ENCODE data around the gene PIK3CD. TPM values are rescaled to one million over a fixed set of nuclear protein-coding genes. Genes with fewer than 3 reads are reported as not detected.

The PIK3CD gene
- total and polyA plus RNA-seq, 10 of the 15 experiments (the other 5 are each of a cell fraction or from before 2014, with no cell fraction given) = 7.0 to 101 (median 51.1) TPM

DNA sequence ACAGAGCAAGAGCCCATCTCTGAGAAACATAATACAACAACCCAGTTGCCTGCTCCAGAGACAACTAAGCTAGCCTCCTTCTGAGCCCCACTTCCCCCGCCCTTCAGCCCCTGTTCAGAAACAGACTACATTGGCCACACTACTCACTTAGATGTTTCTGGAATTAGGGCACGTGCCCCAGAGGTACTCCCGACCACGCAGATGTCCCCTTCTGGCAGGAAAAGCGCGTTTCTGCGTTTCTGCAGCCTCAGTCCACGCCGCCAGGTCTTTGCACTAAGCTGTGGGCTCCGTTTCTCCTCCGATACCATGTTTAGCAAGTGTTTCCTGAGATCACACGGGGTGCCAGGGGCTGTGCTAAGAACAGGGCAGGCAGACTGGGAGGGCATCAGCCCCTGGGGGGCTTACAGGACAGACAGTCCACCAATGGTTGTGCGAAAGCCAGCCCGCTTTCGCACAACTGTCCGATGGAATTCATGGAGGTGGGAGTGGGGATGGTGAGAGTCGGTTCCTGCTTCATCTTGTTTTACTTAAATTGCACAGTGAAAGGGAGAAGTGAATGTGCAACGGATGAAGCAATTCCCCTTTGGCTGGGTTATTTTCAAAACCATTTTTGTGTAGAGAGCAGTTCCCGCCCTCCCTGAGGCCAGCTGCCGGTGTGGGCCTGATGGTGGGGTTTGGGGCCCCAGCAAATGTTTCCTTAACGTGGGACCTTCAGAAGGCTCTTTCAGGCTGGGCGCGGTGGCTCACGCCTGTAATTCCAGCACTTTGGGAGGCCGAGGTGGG lies 2.7 kb downstream of the PIK3CD start (continued):
- TF ChIP-seq TAF1 (IDR thresholded peaks at IDR 0.05; ENCODE audit: borderline replicate concordance, low read depth, low read length) (peak; percentile 30; the same call in 1 of the 2 replicates), POU2F2 (IDR thresholded peaks at IDR 0.05; ENCODE audit: borderline replicate concordance, low read depth, low read length) (no peak), CHD2 (IDR thresholded peaks at IDR 0.05; ENCODE audit: borderline replicate concordance, low read depth, low read length) (no peak), CREM (IDR thresholded peaks at IDR 0.05; ENCODE audit: low read depth) (0 out of 2 replicates have a peak, but pooled peaks have one; percentile 9), IKZF2 (IDR thresholded peaks at IDR 0.05) (no peak), MYB (IDR thresholded peaks at IDR 0.05; ENCODE audit: borderline replicate concordance, low read depth, low read length) (no peak), NFYA (IDR thresholded peaks at IDR 0.05; ENCODE audit: borderline replicate concordance, low read depth, low read length) (no peak), POLR2AphosphoS5 (IDR thresholded peaks at IDR 0.05; ENCODE audit: low read length) (peak; percentile 30; the same call in 1 of the 2 replicates), SREBF1 (IDR thresholded peaks at IDR 0.05; ENCODE audit: low read length) (no peak), RAD21 (IDR thresholded peaks at IDR 0.05; ENCODE audit: insufficient read depth, low read depth, low read length) (no peak), TBL1XR1 (IDR thresholded peaks at IDR 0.05; ENCODE audit: low read depth, low read length) (no peak), PAX8 (IDR thresholded peaks at IDR 0.05) (no peak), BRCA1 (IDR thresholded peaks at IDR 0.05; ENCODE audit: low read depth, low read length) (no peak), POLR2A (IDR thresholded peaks at IDR 0.05; ENCODE audit: low read depth, low read length) (peak; percentile 65), TCF7 (IDR thresholded peaks at IDR 0.05; ENCODE audit: borderline replicate concordance) (no peak), MTA2 (IDR thresholded peaks at IDR 0.05; ENCODE audit: low read depth) (no peak), TARDBP (IDR thresholded peaks at IDR 0.05; ENCODE audit: borderline replicate concordance) (no peak), ZSCAN29 (IDR thresholded peaks at IDR 0.05) (no peak), YBX1 (IDR thresholded peaks at IDR 0.05) (no peak)
- TF ChIP-seq, protein P1, sequence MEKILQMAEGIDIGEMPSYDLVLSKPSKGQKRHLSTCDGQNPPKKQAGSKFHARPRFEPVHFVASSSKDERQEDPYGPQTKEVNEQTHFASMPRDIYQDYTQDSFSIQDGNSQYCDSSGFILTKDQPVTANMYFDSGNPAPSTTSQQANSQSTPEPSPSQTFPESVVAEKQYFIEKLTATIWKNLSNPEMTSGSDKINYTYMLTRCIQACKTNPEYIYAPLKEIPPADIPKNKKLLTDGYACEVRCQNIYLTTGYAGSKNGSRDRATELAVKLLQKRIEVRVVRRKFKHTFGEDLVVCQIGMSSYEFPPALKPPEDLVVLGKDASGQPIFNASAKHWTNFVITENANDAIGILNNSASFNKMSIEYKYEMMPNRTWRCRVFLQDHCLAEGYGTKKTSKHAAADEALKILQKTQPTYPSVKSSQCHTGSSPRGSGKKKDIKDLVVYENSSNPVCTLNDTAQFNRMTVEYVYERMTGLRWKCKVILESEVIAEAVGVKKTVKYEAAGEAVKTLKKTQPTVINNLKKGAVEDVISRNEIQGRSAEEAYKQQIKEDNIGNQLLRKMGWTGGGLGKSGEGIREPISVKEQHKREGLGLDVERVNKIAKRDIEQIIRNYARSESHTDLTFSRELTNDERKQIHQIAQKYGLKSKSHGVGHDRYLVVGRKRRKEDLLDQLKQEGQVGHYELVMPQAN (conservative IDR thresholded peaks at IDR 0.05) = no peak
- TF ChIP-seq, protein P2, sequence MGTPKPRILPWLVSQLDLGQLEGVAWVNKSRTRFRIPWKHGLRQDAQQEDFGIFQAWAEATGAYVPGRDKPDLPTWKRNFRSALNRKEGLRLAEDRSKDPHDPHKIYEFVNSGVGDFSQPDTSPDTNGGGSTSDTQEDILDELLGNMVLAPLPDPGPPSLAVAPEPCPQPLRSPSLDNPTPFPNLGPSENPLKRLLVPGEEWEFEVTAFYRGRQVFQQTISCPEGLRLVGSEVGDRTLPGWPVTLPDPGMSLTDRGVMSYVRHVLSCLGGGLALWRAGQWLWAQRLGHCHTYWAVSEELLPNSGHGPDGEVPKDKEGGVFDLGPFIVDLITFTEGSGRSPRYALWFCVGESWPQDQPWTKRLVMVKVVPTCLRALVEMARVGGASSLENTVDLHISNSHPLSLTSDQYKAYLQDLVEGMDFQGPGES (IDR thresholded peaks at IDR 0.05) = no peak
- TF ChIP-seq, protein P3, sequence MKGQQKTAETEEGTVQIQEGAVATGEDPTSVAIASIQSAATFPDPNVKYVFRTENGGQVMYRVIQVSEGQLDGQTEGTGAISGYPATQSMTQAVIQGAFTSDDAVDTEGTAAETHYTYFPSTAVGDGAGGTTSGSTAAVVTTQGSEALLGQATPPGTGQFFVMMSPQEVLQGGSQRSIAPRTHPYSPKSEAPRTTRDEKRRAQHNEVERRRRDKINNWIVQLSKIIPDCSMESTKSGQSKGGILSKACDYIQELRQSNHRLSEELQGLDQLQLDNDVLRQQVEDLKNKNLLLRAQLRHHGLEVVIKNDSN (IDR thresholded peaks at IDR 0.05; ENCODE audit: borderline replicate concordance, extremely low read length, insufficient read depth, low read depth, low read length) = peak; percentile 33
- TF ChIP-seq, protein P4, sequence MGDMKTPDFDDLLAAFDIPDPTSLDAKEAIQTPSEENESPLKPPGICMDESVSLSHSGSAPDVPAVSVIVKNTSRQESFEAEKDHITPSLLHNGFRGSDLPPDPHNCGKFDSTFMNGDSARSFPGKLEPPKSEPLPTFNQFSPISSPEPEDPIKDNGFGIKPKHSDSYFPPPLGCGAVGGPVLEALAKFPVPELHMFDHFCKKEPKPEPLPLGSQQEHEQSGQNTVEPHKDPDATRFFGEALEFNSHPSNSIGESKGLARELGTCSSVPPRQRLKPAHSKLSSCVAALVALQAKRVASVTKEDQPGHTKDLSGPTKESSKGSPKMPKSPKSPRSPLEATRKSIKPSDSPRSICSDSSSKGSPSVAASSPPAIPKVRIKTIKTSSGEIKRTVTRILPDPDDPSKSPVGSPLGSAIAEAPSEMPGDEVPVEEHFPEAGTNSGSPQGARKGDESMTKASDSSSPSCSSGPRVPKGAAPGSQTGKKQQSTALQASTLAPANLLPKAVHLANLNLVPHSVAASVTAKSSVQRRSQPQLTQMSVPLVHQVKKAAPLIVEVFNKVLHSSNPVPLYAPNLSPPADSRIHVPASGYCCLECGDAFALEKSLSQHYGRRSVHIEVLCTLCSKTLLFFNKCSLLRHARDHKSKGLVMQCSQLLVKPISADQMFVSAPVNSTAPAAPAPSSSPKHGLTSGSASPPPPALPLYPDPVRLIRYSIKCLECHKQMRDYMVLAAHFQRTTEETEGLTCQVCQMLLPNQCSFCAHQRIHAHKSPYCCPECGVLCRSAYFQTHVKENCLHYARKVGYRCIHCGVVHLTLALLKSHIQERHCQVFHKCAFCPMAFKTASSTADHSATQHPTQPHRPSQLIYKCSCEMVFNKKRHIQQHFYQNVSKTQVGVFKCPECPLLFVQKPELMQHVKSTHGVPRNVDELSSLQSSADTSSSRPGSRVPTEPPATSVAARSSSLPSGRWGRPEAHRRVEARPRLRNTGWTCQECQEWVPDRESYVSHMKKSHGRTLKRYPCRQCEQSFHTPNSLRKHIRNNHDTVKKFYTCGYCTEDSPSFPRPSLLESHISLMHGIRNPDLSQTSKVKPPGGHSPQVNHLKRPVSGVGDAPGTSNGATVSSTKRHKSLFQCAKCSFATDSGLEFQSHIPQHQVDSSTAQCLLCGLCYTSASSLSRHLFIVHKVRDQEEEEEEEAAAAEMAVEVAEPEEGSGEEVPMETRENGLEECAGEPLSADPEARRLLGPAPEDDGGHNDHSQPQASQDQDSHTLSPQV (IDR thresholded peaks at IDR 0.05) = no peak
